HG02571 (cell line): ENCODE data around the gene ZACN.
"Not testable (repeated sequence)": the region's sequence is repeated elsewhere in the genome, so short reads cannot be mapped to it uniquely, and the experiment has no call there.

Experiments
- ATAC-seq: cut with Tn5 transposase; IDR thresholded peaks from one replicate; pipeline ENCODE4 v1.9.1; 2021; ENCODE audit warnings: mild to moderate bottlenecking, moderate library complexity; ENCODE audit not compliant: unreplicated experiment

ZACN gene

DNA sequence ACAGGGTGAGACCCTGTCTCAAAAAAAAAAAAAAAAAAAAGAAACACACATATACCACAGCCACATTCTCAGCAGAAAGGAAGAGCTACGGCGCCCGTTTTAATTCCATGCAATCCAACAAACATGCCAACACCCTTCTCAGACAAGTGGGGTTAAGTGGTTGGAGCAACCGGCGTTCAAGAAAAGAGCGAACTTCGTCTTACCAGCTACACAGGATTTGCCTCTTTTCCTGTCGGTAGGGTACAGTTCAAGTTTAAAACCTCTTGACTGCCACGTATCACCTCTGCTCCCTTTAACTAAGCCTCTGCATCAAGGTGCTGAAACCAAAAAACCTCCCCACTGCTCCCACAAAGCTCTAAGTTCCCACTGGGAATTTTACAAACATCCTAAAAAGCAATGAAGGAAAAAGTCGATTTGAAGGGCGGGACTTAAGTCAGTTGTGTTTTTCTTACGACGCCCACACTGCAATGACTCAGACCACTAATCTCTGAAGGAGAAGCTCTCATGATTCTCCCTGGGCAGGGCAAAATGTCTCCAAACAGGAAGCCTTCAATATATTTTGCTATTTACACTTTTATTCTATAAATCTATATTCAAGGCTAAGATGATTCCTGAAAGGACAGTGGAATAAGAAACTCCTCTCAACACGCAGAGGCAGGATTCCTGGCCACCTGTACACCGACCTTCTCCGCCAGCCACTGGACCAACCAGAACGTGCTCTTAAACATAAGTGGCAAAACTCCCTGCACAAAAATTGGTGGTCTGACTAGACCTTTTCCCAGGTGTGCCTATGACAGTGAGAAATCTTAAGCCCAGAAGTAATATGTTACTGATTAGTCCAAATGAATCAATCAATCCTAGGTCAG, 25.5 kb upstream of the ZACN start:
- ATAC-seq, result no peak

- ATAC-seq, result no peak
Measured at GRCh38 chr17:76054112-76054476, 24.9 kb upstream of the ZACN start.

DNA sequence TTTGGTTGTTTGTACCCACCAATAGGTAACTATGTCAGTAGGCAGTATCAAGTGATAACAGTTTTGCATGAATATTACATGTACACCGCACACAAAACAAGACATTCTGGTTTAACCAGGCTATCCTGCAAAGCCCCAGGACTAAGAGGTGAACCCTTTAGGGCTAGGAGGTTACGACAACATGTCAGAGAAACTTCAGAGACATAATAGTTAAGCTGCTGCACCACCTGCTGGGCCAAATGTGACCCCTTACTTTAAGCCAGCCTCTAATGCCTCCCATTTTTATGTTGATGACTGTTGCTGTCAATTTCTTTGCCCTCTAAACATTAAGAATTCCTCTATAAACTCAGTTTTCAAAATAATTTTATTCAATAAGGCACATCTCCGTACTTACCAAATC, 22.1 kb upstream of the ZACN start:
- no peak for ATAC-seq

GRCh38 chr17:76058264-76058663, 20.7 kb upstream of the ZACN start:
- not testable (repeated sequence) for ATAC-seq

DNA sequence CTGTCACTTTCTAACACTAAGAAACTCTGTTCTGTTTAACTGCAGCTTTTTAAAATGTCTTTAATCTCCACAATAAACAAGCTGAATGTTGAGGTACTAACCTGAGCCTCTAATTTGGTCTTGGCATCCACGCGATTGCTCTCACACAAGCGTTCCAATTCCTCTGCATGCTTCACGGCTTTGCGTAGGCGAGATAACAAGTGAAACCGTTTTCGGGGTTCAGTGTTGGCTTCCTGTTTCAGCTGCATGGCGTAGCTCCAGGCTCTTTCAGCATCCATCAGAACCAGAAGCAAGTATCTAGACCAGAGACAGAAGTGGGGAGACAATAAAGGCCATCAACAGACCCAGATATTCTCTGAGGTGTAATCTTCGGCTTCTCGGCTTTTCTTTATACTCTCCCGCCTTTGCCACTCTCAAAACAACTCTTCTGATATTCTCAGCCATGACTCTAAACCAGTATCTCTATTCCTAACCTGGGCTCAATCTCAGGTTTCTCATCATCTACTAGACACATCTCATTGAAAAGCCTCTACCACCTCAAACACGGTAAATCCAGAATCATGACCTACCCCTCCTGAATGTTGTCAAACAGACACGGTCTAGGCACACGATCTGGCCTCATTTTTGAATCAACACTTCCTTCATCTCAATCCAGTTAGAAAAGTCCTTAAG, 15.0 kb upstream of the ZACN start:
- no peak for ATAC-seq

DNA sequence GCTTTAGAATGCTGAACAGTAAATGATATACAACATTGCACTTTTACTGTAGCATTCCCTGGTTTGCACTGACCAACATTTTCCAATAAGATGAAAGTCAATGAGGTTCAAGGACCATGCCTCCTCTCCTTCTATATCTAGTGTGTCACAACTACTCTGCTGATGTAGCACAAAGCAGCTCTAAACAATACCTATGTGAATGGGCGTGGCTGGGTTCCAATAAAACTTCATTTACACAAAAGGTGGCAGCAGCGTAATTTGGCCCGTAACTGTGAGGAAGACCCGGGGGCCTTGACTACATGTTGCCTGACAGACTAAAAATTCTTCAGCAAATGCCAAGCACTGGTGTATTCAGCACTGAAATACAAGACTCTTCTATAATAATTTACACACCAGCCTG, 13.2 kb upstream of the ZACN start:
- no peak for ATAC-seq

GRCh38 chr17:76071531-76072147, 7.3 kb upstream of the ZACN start:
- ATAC-seq, result no peak

DNA sequence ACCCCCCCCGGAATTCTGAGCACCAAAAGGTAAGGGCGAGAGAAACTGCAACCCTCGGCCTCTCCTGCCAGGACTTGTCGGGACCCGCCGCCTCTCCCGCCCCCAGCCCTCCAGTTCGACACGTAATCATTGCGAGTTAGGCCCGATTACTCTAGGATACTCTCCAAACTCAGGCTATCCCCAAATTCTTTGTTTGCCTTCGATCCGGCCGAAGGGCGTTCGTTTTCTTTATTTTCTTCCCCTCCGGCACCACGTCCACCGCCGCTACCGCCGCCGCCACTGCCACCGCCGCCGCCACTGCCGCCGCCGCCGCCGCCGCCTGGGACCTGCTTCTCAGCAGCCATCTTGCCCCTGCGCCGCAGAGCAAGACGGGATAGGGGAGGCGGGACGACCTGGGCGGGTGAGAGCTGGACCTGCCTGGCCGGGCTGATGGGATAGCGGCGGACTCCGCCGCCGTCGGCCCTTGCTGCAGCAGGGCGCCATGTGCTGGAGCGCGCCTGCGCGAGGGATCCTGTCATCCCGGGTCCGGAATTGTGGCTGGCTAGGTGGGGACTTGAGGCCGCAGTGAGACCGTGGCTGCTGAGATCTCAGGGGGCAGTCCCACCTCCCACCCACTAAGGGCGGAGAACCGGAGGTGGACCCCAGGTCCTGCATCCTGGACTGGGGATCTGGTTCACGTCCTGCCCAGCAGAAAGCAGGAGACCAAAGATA, 6.7 kb upstream of the ZACN start, which contains the start of gene SRP68:
Gene SRP68, minus strand, starts transcription at position 370 of the 711 bp plus-strand sequence. Its CDS starts 26 bp downstream, at position 344.
- peak; percentile 85 for ATAC-seq

DNA sequence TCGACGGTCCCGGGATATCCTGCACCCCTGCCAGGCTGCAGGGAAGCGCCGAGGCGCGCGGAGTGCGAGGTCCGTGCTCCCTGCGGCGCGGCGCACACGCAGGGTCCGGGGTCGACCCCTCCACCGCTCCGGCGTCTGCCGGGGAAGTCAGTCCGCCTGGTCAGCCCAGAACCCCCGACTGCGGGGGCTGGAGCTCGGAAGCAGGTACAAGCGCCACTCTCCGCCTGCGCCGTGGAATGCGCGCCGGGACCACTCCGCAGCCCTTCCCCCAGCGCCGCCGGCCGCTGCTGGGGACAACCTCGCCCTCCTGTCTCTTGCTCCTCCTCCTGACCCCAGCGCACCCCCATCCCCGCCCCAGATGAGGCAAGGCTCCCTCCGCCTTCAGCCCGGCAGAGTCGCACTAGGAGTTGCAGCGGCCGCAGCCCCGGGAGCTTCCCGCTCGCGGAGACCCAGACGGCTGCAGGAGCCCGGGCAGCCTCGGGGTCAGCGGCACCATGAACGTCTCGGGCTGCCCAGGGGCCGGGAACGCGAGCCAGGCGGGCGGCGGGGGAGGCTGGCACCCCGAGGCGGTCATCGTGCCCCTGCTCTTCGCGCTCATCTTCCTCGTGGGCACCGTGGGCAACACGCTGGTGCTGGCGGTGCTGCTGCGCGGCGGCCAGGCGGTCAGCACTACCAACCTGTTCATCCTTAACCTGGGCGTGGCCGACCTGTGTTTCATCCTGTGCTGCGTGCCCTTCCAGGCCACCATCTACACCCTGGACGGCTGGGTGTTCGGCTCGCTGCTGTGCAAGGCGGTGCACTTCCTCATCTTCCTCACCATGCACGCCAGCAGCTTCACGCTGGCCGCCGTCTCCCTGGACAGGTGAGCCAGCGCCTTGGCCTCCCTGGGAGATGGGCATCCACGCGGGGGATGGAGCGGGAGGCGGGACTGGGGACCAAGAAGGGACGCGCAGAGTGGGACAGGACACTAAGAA, 4.3 kb upstream of the ZACN start, which contains the start of gene GALR2:
Gene GALR2, plus strand, starts transcription at position 392 of the 974 bp plus-strand sequence. Its CDS starts 103 bp downstream, at position 495.
- no peak for ATAC-seq

- ATAC-seq, result no peak
Measured at GRCh38 chr17:76075364-76076145, 3.4 kb upstream of the ZACN start.

GRCh38 chr17:76076146-76076764, 2.7 kb upstream of the ZACN start:
- no peak for ATAC-seq

DNA sequence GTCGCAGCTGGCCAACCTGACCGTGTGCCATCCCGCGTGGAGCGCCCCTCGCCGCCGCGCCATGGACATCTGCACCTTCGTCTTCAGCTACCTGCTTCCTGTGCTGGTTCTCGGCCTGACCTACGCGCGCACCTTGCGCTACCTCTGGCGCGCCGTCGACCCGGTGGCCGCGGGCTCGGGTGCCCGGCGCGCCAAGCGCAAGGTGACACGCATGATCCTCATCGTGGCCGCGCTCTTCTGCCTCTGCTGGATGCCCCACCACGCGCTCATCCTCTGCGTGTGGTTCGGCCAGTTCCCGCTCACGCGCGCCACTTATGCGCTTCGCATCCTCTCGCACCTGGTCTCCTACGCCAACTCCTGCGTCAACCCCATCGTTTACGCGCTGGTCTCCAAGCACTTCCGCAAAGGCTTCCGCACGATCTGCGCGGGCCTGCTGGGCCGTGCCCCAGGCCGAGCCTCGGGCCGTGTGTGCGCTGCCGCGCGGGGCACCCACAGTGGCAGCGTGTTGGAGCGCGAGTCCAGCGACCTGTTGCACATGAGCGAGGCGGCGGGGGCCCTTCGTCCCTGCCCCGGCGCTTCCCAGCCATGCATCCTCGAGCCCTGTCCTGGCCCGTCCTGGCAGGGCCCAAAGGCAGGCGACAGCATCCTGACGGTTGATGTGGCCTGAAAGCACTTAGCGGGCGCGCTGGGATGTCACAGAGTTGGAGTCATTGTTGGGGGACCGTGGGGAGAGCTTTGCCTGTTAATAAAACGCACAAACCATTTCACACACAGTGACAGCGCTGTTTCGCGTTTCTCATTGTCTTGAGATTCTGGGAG, 2.0 kb upstream of the ZACN start:
- ATAC-seq, result no peak

DNA sequence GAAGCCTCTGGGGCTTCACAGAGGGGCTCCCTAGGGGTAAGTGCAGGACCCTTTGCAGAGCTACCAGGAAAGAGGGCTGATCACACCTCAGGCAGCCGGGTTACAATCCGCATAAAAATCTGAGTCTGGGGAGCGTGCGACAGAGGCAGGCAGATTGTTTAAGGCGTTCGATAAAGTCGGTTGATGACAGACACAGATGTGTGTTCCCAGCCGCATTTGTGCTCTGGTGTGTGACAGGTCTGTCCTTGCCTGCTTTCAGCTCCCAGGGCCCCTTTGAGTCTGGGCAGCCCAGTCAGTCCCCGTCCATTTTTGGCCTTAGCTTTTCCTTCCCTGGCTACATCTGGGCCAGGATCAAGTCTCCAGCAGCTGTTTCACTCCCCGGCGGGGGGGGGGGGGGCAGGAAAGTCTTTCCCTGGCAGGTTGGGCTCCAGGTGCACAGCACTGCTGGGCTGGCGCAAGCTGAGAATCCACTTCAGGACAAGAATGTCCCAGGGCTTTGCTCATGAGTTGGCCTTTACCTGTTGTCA, 1.3 kb upstream of the ZACN start:
- ATAC-seq, result no peak

DNA sequence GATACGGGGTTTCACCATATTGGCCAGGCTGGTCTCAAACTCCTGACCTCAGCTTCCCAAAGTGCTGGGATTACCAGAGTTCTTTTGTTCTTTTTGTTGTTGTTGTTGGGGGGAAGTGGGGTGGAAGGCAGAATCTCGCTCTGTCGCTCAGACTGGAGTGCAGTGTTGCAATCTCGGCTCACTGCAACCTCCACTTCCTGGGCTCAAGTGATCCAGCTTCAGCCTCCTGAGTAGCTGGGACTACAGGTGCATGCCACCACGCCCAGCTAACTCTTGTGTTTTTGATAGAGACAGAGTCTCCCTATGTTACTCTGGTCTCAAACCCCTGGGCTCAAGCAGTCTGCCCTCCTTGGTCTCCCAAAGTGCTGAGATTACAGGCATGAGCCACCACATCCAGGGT, 612 bp upstream of the ZACN start:
- ATAC-seq, result not testable (repeated sequence)

DNA sequence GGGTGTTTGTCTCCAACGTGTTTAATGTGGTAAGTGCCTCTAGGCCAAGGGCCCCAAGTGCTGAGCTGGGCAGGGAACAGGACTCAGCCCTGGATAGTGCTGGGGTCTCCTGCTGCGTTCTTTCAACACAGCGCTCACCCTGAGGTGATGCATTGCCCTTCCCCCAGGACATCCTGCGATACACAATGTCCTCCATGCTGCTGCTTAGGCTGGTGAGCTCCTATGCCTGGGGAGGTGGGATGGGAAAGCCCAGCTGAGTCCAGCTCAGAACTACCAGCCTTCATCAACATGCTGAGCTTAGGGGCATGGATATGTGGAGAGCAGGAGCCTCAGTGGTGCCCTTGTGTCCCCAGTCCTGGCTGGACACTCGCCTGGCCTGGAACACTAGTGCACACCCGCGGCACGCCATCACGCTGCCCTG, 563 bp downstream of the ZACN start:
- no peak for ATAC-seq

DNA sequence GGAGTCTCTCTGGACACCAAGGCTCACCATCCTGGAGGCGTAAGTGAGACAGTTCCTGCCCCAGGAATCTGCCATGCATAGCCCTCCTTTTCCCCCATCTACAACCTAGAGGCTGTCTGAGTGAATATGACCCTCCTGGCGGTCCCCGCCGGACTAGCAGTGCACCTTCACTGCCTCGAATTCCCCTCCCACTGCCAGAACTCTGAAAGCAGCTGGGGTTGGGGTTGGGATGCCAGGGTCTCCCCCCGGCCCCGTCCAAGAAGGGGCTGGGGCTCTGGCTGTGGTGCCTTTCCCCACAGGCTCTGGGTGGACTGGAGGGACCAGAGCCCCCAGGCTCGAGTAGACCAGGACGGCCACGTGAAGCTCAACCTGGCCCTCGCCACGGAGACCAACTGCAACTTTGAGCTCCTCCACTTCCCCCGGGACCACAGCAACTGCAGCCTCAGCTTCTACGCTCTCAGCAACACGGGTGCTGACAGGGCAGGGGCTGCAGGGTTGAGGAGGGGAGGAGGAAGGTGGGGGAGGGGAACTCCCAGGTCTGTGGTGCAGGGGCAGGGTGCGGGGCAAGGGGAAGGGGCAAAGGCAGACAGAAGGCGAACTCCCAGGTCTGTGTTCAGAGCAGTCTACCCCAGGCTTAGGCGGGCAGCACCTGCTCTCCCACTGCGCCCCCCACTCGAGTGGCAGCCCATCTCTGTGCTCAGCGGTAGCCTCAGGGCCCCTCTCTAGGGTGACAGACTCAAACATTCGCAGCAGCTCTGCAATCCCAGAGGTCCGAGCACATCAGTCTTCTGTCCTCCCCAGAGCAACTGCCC, 1.2 kb downstream of the ZACN start:
- no peak for ATAC-seq
